SK-N-SH (cell line): Measurements from ENCODE around the gene RORB.

Experiments used
- CTCF ChIP-seq: fragments of 200-600 bp; sonication (generic); IDR thresholded peaks from 2 replicates; pipeline ENCODE4 v1.6.1; 2017; ENCODE audit warnings: antibody characterized with exemption, mild to moderate bottlenecking, moderate library complexity
- EP300 ChIP-seq, 2 experiments: IDR thresholded peaks; 2 replicates each; pipeline versions ENCODE4 v1.4.0 to v1.6.1; 2012; ENCODE audit warnings: borderline replicate concordance in 1 of 2, low read depth in 1 of 2, low read length in 1 of 2
- EZH2phosphoT487 ChIP-seq: fragments of 200-600 bp; sonication (generic); IDR thresholded peaks from 2 replicates; pipeline ENCODE4 v1.6.1; 2017; ENCODE audit warnings: low read depth, mixed run types, mild to moderate bottlenecking, antibody characterized with exemption, moderate library complexity, borderline replicate concordance
- FOXJ3 ChIP-seq: sonication (generic); formaldehyde crosslinking; IDR thresholded peaks from 2 replicates; pipeline ENCODE4 v1.5.1; 2020; ENCODE audit warnings: mild to moderate bottlenecking, missing genetic modification reagents
- MEF2A ChIP-seq: IDR thresholded peaks from 2 replicates; pipeline ENCODE4 v1.4.0; 2012; ENCODE audit warnings: low read depth, borderline replicate concordance
- PBX3 ChIP-seq: IDR thresholded peaks from 2 replicates; pipeline ENCODE4; 2012
- POLR2AphosphoS5 ChIP-seq: IDR thresholded peaks from 2 replicates; pipeline ENCODE4 v1.6.1; 2012; ENCODE audit warnings: low read depth, low read length
- RCOR1 ChIP-seq: fragments of 150-350 bp; IDR thresholded peaks from 2 replicates; pipeline ENCODE4 v1.6.1; 2017; ENCODE audit warnings: antibody characterized with exemption, low read length
- REST ChIP-seq: IDR thresholded peaks from 2 replicates; pipeline ENCODE4 v1.6.1; 2012; ENCODE audit warnings: mild to moderate bottlenecking, low read depth, low read length, moderate library complexity
- TAF1 ChIP-seq: IDR thresholded peaks from 2 replicates; pipeline ENCODE4 v1.6.1; 2012; ENCODE audit warnings: low read depth, mild to moderate bottlenecking, low read length, moderate library complexity, borderline replicate concordance
- USF1 ChIP-seq: IDR thresholded peaks from 2 replicates; pipeline ENCODE4 v1.4.0; 2012; ENCODE audit warnings: low read depth, borderline replicate concordance
- USF2 ChIP-seq: fragments of 150-350 bp; IDR thresholded peaks from 2 replicates; pipeline ENCODE4 v1.6.1; 2017; ENCODE audit warnings: antibody characterized with exemption, low read length, low read depth, borderline replicate concordance

GRCh38 chr9:74719306-74719705, 222.2 kb downstream of the RORB start:
- TF ChIP-seq EP300 (IDR thresholded peaks at IDR 0.05; ENCODE audit: borderline replicate concordance in 1 of 2, low read depth in 1 of 2, low read length in 1 of 2) (no peak), USF2 (no peak), MEF2A (no peak), FOXJ3 (no peak), CTCF (no peak), REST (no peak), TAF1 (no peak), EZH2phosphoT487 (no peak), USF1 (no peak), RCOR1 (no peak), POLR2AphosphoS5 (no peak), PBX3 (no peak)
